GM18499 (cell line): ENCODE results near the gene MRPL21.

Experiments used
- ATAC-seq: cut with Tn5 transposase; IDR thresholded peaks from one replicate; pipeline ENCODE4 v1.9.1; 2021; ENCODE audit warnings: moderate number of reproducible peaks; ENCODE audit not compliant: insufficient read depth, unreplicated experiment

The MRPL21 gene

DNA sequence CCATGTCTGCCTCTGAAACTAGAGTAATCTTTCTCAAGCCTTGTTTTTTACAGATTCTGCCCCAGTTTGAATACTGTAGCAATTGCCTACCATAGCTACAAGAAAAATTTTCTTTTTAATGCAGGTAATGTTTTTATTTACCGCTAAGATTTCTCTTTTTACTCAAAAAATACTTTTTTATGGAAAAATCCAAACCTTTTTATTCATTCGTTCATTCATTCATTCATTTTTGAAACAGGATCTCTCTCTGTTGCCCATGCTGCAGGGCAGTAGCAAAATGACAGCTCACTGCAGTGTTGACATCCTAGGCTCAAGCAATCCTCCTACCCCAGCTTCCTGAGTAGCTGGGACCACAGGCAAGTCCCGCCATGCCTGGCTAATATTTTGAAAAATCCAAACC lies 59.3 kb downstream of the MRPL21 start:
- no peak for ATAC-seq

DNA sequence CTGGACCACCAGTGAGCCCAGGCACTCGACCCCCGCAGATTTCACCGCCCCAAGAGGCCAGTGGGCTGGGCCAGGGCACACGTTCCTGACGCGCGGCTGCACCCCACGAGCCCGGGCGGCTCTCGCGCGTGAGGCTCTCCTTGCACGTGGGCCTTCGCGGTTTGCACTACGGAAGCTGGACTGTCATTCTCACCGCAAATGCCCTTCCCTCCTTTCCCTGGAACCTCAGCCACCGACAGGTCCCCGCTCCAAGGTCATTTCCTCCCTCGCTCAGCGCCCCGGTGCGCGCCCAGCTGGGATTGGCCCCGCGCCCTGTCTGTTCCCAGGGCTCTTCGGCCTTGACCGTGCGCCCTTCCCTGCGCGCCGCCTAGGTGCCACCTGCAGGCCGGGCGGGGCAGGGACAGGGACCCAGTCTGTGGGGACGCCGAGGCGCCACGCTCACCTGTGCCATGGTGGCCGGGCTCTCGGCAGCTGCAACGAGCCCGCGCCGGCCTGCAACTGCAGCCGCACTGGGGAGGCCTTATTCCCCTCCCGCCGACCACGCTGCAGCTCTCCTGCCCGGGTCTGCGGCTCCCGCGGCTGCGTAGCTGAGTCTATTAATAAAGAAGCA lies 59.8 kb downstream of the MRPL21 start:
- no peak for ATAC-seq

DNA sequence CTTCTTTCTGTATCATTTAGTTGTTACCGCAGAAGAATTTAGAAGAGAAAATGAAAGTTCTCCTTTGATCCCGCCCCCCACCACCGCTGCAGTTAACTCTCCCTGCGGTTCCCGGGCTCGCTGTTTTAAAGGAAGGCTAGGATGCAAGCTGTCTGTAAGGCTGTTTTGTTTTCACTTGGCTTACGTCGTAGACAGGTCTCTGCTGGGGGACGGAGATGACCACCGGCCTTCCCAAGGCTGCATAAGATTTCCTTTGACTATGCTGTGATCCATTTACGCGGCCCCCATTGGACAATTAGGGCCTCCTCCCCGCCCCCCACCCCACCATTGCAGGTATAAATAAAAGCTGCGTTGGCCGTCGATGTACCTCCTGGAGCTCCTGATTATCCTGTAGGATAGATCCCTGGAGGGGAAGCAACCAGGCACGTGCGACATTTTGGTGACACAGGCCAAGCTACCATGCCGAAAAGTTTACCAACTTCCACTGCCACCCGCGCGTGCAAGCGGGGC lies 60.5 kb downstream of the MRPL21 start:
- no peak for ATAC-seq

DNA sequence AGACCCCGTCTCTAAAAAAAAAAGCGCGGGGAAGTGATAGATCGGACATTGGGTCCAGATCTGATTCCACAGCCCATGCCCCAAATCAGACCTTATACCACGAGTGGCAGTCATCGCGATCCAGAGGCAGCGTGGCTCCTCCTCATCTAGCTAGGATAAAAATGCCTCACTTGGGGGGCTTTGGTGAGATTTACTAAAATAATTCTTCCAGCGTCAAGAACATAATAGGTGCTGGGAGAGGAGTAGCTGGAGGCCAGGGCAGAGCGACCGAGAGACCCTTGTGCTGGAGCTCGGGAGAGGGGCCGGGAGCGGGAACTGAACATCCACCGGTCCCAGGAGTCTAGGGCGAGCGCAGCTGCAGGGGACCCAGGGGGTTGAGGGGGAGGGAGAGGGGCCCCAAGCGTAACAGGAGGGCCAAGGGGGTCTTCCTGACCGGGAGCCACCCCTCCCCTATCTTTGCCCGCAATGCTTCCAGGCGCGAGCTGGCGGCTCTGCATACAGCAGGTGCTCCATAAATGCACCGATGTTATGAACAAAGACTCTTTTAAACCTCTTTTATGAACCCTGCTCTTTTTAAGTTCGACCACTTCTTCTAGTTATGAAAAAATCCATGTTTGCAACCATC lies 61.1 kb downstream of the MRPL21 start:
- no peak for ATAC-seq

DNA sequence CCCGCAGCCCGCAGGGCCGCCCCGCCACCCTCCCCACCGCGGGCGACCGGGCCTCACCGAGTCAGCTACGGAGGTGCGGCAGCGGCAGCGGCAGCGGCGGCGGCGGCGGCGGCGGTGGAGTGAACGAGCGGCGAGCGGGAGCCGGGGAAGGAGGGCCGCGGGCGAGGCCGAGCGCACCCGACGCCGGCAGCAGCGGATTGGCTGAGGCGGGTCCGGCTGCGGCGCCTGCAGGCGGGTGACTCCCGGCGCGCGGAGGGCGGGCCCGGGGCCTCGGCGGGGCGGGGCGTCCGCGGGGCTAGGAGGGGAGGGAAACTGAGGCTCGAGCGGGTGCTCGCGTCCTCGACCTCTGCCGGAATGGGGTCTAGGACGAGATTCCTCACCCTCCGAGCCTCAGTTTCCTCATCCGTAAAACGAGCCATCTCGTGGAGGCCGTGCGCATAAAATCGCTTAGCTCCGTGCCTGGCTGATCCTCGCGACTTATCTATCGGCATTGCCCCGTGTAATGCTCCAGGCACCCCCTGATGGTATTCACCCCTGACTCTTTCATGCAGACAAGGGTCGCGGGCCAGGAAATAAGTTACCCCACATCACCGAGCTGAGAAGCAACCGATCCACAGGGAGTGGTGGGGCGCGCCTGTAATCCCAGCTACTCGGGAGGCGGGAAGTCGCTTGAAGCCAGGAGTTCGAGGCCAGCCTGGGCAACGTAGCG lies 61.8 kb downstream of the MRPL21 start, which contains the start of gene CPT1A:
Gene CPT1A (minus strand): TSS at position 199 of the 709 bp plus-strand sequence. CDS start 26,442 bp downstream, outside the sequence.
- ATAC-seq: no peak
